HL-60 (cell line): Measurements from ENCODE around the gene CDC73.

Experiments
- DNase-seq, 2 experiments: peaks; one replicate each; pipeline ENCODE4 v3.0.0-alpha.2; 2010 to 2020; ENCODE audit warnings: low read depth in 1 of 2, low spot score in 1 of 2
- H3K27ac ChIP-seq: fragments of 250-450 bp; sonication (Bioruptor Pico); replicated peaks from 2 replicates; pipeline ENCODE4 v1.5.1; 2020; ENCODE audit warnings: mild to moderate bottlenecking, moderate library complexity
- H3K27me3 ChIP-seq: fragments of 250-450 bp; sonication (Bioruptor Pico); 2 replicates; pipeline ENCODE4 v1.5.1; 2021; ENCODE audit warnings: mild to moderate bottlenecking, moderate library complexity; ENCODE audit not compliant: insufficient read depth, poor library complexity, severe bottlenecking
- H3K4me3 ChIP-seq: replicated peaks from 2 replicates; pipeline ENCODE4 v1.5.1; 2011; ENCODE audit warnings: mild to moderate bottlenecking, control low read depth, low read length; ENCODE audit not compliant: insufficient read depth
- CTCF ChIP-seq: IDR thresholded peaks from one replicate; pipeline ENCODE4 v1.5.1; 2011; ENCODE audit warnings: low read length, control low read depth, inconsistent platforms; ENCODE audit not compliant: insufficient read depth
- GABPA ChIP-seq: IDR thresholded peaks from 2 replicates; pipeline ENCODE4 v1.6.1; 2012; ENCODE audit warnings: low read depth
- POLR2AphosphoS5 ChIP-seq: IDR thresholded peaks from 2 replicates; pipeline ENCODE4 v1.6.1; 2012; ENCODE audit warnings: low read depth
- SPI1 ChIP-seq: IDR thresholded peaks from 2 replicates; pipeline ENCODE4 v1.6.1; 2012; ENCODE audit warnings: low read depth, mild to moderate bottlenecking, borderline replicate concordance
- microRNA-seq: library from miRNA; unstranded; fragments of <30 nt; microRNA quantifications from one replicate; pipeline ENCODE4, GENCODE V29; 2018
- TF ChIP-seq, protein P1 (sequence below): IDR thresholded peaks from 2 replicates; pipeline ENCODE4 v1.6.1; 2012; ENCODE audit warnings: low read depth; ENCODE audit not compliant: insufficient replicate concordance

CDC73 gene

GRCh38 chr1:193301746-193302145, 179.9 kb downstream of the CDC73 start:
- H3K27me3 ChIP-seq: no peaks in the 10 kb centered on the region
- TF ChIP-seq, protein P1, sequence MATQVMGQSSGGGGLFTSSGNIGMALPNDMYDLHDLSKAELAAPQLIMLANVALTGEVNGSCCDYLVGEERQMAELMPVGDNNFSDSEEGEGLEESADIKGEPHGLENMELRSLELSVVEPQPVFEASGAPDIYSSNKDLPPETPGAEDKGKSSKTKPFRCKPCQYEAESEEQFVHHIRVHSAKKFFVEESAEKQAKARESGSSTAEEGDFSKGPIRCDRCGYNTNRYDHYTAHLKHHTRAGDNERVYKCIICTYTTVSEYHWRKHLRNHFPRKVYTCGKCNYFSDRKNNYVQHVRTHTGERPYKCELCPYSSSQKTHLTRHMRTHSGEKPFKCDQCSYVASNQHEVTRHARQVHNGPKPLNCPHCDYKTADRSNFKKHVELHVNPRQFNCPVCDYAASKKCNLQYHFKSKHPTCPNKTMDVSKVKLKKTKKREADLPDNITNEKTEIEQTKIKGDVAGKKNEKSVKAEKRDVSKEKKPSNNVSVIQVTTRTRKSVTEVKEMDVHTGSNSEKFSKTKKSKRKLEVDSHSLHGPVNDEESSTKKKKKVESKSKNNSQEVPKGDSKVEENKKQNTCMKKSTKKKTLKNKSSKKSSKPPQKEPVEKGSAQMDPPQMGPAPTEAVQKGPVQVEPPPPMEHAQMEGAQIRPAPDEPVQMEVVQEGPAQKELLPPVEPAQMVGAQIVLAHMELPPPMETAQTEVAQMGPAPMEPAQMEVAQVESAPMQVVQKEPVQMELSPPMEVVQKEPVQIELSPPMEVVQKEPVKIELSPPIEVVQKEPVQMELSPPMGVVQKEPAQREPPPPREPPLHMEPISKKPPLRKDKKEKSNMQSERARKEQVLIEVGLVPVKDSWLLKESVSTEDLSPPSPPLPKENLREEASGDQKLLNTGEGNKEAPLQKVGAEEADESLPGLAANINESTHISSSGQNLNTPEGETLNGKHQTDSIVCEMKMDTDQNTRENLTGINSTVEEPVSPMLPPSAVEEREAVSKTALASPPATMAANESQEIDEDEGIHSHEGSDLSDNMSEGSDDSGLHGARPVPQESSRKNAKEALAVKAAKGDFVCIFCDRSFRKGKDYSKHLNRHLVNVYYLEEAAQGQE: no peak
- TF ChIP-seq SPI1 (no peak), GABPA (no peak), CTCF (no peak), POLR2AphosphoS5 (no peak)
- DNase-seq: no peak
- no peak overlapping the region for H3K27ac ChIP-seq
- no peak overlapping the region for H3K4me3 ChIP-seq

GRCh38 chr1:193303849-193304248, 182.0 kb downstream of the CDC73 start:
- no peak overlapping the region for H3K4me3 ChIP-seq
- DNase-seq: no peak
- no peak overlapping the region for H3K27ac ChIP-seq
- TF ChIP-seq SPI1: no peak
- TF ChIP-seq GABPA: no peak
- TF ChIP-seq POLR2AphosphoS5: no peak
- no peak for TF ChIP-seq CTCF
- TF ChIP-seq, protein P1: no peak
- no peaks in the 10 kb centered on the region for H3K27me3 ChIP-seq

Small RNA genes lying within 50 kb of the gene (microRNA-seq; reads per million reads assigned to microRNA genes)
- gene MIR1278: 16.9 reads per million, percentile 43 among the genes with 10 or more reads in this experiment
